Peyer's patch (tissue), 4 donors: ENCODE results near the gene CEACAM5. TPM values are rescaled to one million over a fixed set of nuclear protein-coding genes. Genes with fewer than 3 reads are reported as not detected.
A peak's percentile ranks its signal among the peaks of the same experiment; 100 is the strongest.

ENCODE experiments used
- DNase-seq, 3 donors: peaks; one replicate each; pipeline ENCODE4 v3.0.0-alpha.2; 2017 to 2019
- H3K27ac ChIP-seq, 4 donors: fragments of 200-600 bp; sonication (generic); one replicate each; pipeline ENCODE4 v1.5.1; 2016 to 2019
- H3K27me3 ChIP-seq, 2 donors: fragments of 200-600 bp; sonication (generic); one replicate each; pipeline ENCODE4 v1.5.1; 2019
- H3K36me3 ChIP-seq, 3 donors: fragments of 200-600 bp; sonication (generic); one replicate each; pipeline ENCODE4 v1.5.1; 2016 to 2019
- H3K4me1 ChIP-seq, 4 donors: fragments of 200-600 bp; sonication (generic); one replicate each; pipeline ENCODE4 v1.5.1; 2016 to 2019
- H3K4me3 ChIP-seq, 4 donors: fragments of 200-600 bp; sonication (generic); 1 replicate in 3 of 4; 2 replicates in 1 of 4; pipeline ENCODE4 v1.5.1; 2016 to 2019; ENCODE audit warnings: mild to moderate bottlenecking in 1 of 4
- H3K9me3 ChIP-seq, 4 donors: fragments of 200-600 bp; sonication (generic); one replicate each; pipeline ENCODE4 v1.5.1; 2016 to 2019; ENCODE audit warnings: mild to moderate bottlenecking in 1 of 4
- POLR2A ChIP-seq, 2 donors: fragments of 450-650 bp; IDR thresholded peaks; one replicate each; pipeline ENCODE4 v1.5.1; 2017; ENCODE audit warnings: antibody characterized with exemption in 2 of 2, mild to moderate bottlenecking in 2 of 2, moderate library complexity in 2 of 2
- total RNA-seq, 4 donors: library from RNA; depleted of rRNA; stranded (reverse); fragments of >200 nt; gene quantifications; one replicate each; pipeline ENCODE4 v1.1.0, GENCODE V29; 2016
- TF ChIP-seq, protein P1 (sequence below), 6 experiments: fragments of 450-650 bp in 4 of 6; fragments of 200-600 bp in 2 of 6; sonication (generic) in 1 of 6; IDR thresholded peaks; one replicate each; pipeline ENCODE4 v1.5.1; 2017 to 2019; ENCODE audit warnings: antibody characterized with exemption in 6 of 6, mild to moderate bottlenecking in 3 of 6, moderate library complexity in 1 of 6

Gene CEACAM5
- total RNA-seq, 4 donors from 2014 or later = 63.9 to 113 (median 99.3) TPM

DNA sequence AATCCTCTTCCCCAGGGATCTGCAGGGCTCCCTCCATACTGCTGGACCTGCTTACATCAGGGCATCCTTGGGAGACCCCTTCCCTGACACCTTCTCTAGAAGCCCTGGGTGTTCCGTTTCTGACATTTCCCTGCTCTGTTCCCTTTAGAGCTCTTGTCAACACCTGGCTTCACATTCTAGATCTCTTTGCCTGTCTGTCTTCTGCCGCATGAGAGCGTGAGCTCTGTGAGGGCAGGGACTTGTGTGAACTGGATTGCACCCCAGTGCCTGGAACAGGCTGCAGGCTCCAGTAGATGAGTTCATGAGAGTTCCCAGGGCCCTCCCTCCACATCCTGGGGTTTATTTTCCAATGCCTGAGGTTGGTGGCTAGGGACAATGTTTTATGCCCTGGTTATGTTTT is 21.0 kb upstream of the CEACAM5 start:
- DNase-seq = no peak
- H3K36me3 ChIP-seq = no peaks in the 10 kb centered on the region
- no peaks in the 10 kb centered on the region for H3K27me3 ChIP-seq
- H3K27ac ChIP-seq = no peak overlapping the region
- no peaks in the 10 kb centered on the region for H3K4me1 ChIP-seq
- no peaks in the 10 kb centered on the region for H3K9me3 ChIP-seq
- TF ChIP-seq, protein P1, sequence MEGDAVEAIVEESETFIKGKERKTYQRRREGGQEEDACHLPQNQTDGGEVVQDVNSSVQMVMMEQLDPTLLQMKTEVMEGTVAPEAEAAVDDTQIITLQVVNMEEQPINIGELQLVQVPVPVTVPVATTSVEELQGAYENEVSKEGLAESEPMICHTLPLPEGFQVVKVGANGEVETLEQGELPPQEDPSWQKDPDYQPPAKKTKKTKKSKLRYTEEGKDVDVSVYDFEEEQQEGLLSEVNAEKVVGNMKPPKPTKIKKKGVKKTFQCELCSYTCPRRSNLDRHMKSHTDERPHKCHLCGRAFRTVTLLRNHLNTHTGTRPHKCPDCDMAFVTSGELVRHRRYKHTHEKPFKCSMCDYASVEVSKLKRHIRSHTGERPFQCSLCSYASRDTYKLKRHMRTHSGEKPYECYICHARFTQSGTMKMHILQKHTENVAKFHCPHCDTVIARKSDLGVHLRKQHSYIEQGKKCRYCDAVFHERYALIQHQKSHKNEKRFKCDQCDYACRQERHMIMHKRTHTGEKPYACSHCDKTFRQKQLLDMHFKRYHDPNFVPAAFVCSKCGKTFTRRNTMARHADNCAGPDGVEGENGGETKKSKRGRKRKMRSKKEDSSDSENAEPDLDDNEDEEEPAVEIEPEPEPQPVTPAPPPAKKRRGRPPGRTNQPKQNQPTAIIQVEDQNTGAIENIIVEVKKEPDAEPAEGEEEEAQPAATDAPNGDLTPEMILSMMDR (IDR thresholded peaks at IDR 0.05) = no peak
- TF ChIP-seq POLR2A (IDR thresholded peaks at IDR 0.05) = no peak
- H3K4me3 ChIP-seq = no peak overlapping the region

DNA sequence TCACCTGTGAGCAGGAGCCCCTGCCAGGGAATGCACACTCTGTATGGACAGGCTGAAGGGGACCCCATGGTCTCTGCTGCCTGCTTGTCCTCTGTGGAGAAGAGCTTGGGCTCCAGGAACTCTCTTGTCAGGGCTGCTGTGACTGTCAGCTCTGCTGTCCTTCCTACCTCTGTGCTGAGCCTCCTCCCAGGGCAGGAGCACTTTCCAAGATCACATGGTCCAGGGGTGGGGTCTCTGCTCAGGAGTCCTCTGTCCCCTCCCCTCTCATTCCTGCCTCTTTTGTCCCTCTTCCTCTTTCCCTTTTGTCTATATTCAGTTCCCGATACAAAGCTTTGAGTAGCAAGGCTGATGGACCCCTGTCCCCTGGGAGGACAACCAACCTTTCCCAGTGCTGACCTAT is 20.3 kb upstream of the CEACAM5 start, which contains the start of gene CEACAM7:
Gene CEACAM7 (minus strand): TSS at position 173 of the 400 bp plus-strand sequence. CDS start 105 bp downstream, at position 68.
- no peak within 1 kb of the TSS for H3K4me3 ChIP-seq
- H3K36me3 ChIP-seq = no peaks in the 10 kb centered on the region
- DNase-seq = no peak
- H3K27ac ChIP-seq = no peak within 1 kb of the TSS
- H3K9me3 ChIP-seq = no peaks in the 10 kb centered on the region
- no peaks in the 10 kb centered on the region for H3K27me3 ChIP-seq
- TF ChIP-seq, protein P1 (IDR thresholded peaks at IDR 0.05) = no peak
- TF ChIP-seq POLR2A (IDR thresholded peaks at IDR 0.05) = no peak
- H3K4me1 ChIP-seq = no peaks in the 10 kb centered on the region

- TF ChIP-seq, protein P1 (IDR thresholded peaks at IDR 0.05) = no peak
- TF ChIP-seq POLR2A (IDR thresholded peaks at IDR 0.05) = no peak
- Histone ChIP-seq H3K36me3 (no peaks in the 10 kb centered on the region), H3K9me3 (no peaks in the 10 kb centered on the region), H3K4me3 (no peak overlapping the region), H3K27ac (no peak overlapping the region), H3K27me3 (no peaks in the 10 kb centered on the region), H3K4me1 (no peaks in the 10 kb centered on the region)
- no peak for DNase-seq
Measured at GRCh38 chr19:41688687-41689086, 19.7 kb upstream of the CEACAM5 start.

DNA sequence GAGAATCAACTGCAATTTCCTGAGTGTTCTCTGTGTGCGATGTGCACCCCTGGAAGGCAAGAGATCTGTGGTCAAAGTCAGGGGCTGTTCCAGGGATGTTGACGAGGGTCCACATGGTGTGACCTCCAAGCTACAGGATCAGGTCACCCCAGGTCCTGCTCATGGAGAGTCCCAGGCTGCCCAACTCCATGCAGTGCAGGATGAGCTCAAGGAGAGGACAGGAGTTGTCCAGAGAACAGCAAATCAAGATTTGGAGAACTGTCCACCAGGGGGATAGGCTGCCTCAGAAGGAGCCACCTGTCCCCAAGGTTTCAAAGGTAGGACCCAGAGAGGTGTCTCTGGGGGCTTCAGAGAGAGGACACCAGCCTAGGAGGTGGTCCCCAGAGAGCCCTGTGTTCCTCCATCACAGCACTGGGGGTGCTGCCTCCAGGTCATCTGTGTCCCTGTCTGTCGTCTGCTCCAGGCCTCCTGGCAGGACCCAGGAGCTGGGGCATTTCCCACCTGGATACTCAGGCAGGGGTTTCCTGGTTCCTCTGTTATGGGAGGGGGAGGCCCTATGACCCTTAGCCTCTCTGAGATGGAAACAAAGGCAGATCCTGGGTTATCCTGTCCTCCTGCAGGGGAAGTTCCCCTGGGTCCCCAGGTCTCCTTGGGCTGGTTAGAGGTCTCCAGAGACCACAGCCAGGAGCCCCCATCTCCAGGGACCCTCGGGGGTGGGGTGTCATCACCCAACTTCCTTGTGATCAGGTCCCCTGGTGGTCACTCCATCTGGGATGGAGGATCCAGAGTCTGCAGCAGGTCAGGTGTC is 18.2 kb upstream of the CEACAM5 start:
- TF ChIP-seq POLR2A (IDR thresholded peaks at IDR 0.05) = no peak
- TF ChIP-seq, protein P1 (IDR thresholded peaks at IDR 0.05) = no peak
- H3K4me1 ChIP-seq = no peaks in the 10 kb centered on the region
- H3K27me3 ChIP-seq = no peaks in the 10 kb centered on the region
- peak in 1 of 3 donors; percentile 25 for DNase-seq
- no peaks in the 10 kb centered on the region for H3K36me3 ChIP-seq
- H3K27ac ChIP-seq = no peak overlapping the region
- no peaks in the 10 kb centered on the region for H3K9me3 ChIP-seq
- no peak overlapping the region for H3K4me3 ChIP-seq

DNA sequence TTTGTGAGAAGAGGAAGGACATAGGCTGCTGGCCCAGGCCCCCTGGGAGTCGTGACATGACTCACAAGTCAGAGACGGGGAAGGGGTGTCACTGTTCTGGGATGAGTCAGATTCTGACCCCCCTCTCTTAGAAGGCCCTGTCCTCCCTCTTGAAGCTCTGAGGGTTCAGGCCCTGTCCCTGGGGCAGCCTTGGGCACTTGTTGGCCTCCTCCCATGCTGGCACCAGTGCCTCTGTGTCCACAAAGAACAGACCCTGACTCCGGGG is 17.7 kb upstream of the CEACAM5 start:
- H3K4me1 ChIP-seq = no peaks in the 10 kb centered on the region
- no peak overlapping the region for H3K27ac ChIP-seq
- no peak overlapping the region for H3K4me3 ChIP-seq
- TF ChIP-seq, protein P1 (IDR thresholded peaks at IDR 0.05) = no peak
- TF ChIP-seq POLR2A (IDR thresholded peaks at IDR 0.05) = no peak
- no peaks in the 10 kb centered on the region for H3K36me3 ChIP-seq
- H3K27me3 ChIP-seq = no peaks in the 10 kb centered on the region
- H3K9me3 ChIP-seq = no peaks in the 10 kb centered on the region
- no peak for DNase-seq
